NCI-H2227 (cell line): ENCODE data around the gene TPD52L1.
A peak's percentile ranks its signal among the peaks of the same experiment; 100 is the strongest.

Source experiments
- DNase-seq: peaks from one replicate; lab custom pipeline; 2025; ENCODE audit not compliant: unreplicated experiment; lab: John Stamatoyannopoulos, UW

The TPD52L1 gene

GRCh38 chr6:125302840-125303511 is 149.4 kb downstream of the TPD52L1 start:
- DNase-seq, result no peak

GRCh38 chr6:125303512-125303854 is 149.9 kb downstream of the TPD52L1 start:
- DNase-seq, result no peak

- no peak for DNase-seq
Measured at GRCh38 chr6:125304970-125305660, 151.5 kb downstream of the TPD52L1 start.

GRCh38 chr6:125306756-125307149 is 153.2 kb downstream of the TPD52L1 start:
- no peak for DNase-seq

- no peak for DNase-seq
Measured at GRCh38 chr6:125307150-125307838, 153.7 kb downstream of the TPD52L1 start.

- DNase-seq, result no peak
Measured at GRCh38 chr6:125307964-125308615, 154.5 kb downstream of the TPD52L1 start.

GRCh38 chr6:125310994-125311649 is 157.5 kb downstream of the TPD52L1 start:
- DNase-seq, result peak; percentile 78

GRCh38 chr6:125312478-125312877 is 158.9 kb downstream of the TPD52L1 start:
- no peak for DNase-seq

GRCh38 chr6:125312950-125313349 is 159.4 kb downstream of the TPD52L1 start:
- no peak for DNase-seq
